Activated B cell treated with CpG ODN at 0.5 μM for 24 hours (primary cell): Measurements from ENCODE around the gene WNT9A. TPM values are rescaled to one million over a fixed set of nuclear protein-coding genes. Genes with fewer than 3 reads are reported as not detected.

ENCODE experiments used
- ATAC-seq: fragments of 200-7000 bp; cut with Tn5 transposase; one replicate; pipeline ENCODE4 v1.10.0; 2021; ENCODE audit warnings: low read depth, mild to moderate bottlenecking, moderate library complexity
- CTCF ChIA-PET: fragments of 350-600 bp; sonication (Branson Sonifier 250); formaldehyde crosslinking; loops from one replicate; lab custom pipeline; 2021; ENCODE audit warnings: antibody characterized with exemption; lab: Charles Lee
- POLR2A ChIA-PET: fragments of 350-600 bp; sonication (Branson Sonifier 250); formaldehyde crosslinking; loops from one replicate; lab custom pipeline; 2021; ENCODE audit warnings: antibody characterized with exemption; lab: Charles Lee
- DNase-seq: peaks from one replicate; pipeline ENCODE4 v3.0.0; 2022
- H3K27ac Mint-ChIP-seq: one replicate; pipeline ENCODE4 v1.8.0; 2020; ENCODE audit warnings: mixed read lengths
- H3K27me3 Mint-ChIP-seq: one replicate; pipeline ENCODE4 v1.8.0; 2021; ENCODE audit warnings: mixed read lengths
- H3K36me3 Mint-ChIP-seq: one replicate; pipeline ENCODE4 v1.8.0; 2021; ENCODE audit warnings: low read depth, mixed read lengths
- H3K4me1 Mint-ChIP-seq: one replicate; pipeline ENCODE4 v1.8.0; 2021; ENCODE audit warnings: mixed read lengths
- H3K4me3 Mint-ChIP-seq: one replicate; pipeline ENCODE4 v1.8.0; 2020; ENCODE audit warnings: mild to moderate bottlenecking, mixed read lengths
- H3K9me3 Mint-ChIP-seq: one replicate; pipeline ENCODE4 v1.8.0; 2020; ENCODE audit warnings: mixed read lengths
- intact Hi-C: fragments of 100-400 bp; cut with micrococcal nuclease; formaldehyde crosslinking; loops from one replicate; pipeline ENCODE4 v1.15.1; 2024
- total RNA-seq: library from RNA; stranded (reverse); gene quantifications from 2 replicates; pipeline ENCODE4 v1.2.3, GENCODE V29; 2022
- TF ChIP-seq, protein P1 (sequence below): fragments of 200-600 bp; IDR thresholded peaks from one replicate; pipeline ENCODE4 v1.8.0; 2022; ENCODE audit warnings: antibody characterized with exemption, mild to moderate bottlenecking

WNT9A gene
- total RNA-seq, 1 donor from 2014 or later: not detected

DNA sequence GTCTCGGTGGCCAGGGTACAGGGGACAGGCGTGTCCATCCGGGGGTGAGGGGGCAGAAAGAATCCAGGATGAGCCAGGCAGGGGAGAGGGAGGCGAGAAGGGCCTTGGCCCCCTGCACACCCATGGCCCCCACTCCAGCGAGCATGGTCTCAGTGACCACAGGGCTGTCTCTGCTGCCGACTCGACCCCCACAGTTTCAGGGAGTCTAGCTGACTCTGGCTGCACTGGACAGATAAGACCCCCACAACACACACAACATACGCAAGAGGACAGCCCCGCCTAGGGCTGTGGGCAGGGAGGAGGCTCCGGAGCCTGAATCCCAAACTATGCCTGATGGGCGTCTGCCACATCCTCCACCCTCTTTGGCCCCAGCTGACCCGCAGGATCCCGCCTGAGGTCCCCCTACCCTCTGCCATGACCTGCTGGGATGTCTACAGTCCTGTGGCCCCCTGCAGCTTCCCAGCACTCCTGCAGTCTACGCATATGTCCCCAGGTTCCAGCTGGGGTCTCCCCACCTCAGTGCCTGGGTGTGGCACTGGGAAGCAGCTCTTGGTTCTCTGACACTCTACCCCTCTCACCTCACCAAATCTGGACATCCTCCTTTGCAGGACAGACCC lies 22.0 kb downstream of the WNT9A start:
- intact Hi-C loops: no loop called here
- Mint-ChIP-seq H3K36me3 (no peaks in the 10 kb centered on the region), H3K4me3 (no peak overlapping the region), H3K9me3 (no peaks in the 10 kb centered on the region), H3K27ac (no peak overlapping the region), H3K27me3 (no peaks in the 10 kb centered on the region), H3K4me1 (no peaks in the 10 kb centered on the region)
- DNase-seq (no peak), ATAC-seq (no peak)
- CTCF ChIA-PET: no interaction called here
- POLR2A ChIA-PET: no interaction called here
- TF ChIP-seq, protein P1, sequence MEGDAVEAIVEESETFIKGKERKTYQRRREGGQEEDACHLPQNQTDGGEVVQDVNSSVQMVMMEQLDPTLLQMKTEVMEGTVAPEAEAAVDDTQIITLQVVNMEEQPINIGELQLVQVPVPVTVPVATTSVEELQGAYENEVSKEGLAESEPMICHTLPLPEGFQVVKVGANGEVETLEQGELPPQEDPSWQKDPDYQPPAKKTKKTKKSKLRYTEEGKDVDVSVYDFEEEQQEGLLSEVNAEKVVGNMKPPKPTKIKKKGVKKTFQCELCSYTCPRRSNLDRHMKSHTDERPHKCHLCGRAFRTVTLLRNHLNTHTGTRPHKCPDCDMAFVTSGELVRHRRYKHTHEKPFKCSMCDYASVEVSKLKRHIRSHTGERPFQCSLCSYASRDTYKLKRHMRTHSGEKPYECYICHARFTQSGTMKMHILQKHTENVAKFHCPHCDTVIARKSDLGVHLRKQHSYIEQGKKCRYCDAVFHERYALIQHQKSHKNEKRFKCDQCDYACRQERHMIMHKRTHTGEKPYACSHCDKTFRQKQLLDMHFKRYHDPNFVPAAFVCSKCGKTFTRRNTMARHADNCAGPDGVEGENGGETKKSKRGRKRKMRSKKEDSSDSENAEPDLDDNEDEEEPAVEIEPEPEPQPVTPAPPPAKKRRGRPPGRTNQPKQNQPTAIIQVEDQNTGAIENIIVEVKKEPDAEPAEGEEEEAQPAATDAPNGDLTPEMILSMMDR: no peak

DNA sequence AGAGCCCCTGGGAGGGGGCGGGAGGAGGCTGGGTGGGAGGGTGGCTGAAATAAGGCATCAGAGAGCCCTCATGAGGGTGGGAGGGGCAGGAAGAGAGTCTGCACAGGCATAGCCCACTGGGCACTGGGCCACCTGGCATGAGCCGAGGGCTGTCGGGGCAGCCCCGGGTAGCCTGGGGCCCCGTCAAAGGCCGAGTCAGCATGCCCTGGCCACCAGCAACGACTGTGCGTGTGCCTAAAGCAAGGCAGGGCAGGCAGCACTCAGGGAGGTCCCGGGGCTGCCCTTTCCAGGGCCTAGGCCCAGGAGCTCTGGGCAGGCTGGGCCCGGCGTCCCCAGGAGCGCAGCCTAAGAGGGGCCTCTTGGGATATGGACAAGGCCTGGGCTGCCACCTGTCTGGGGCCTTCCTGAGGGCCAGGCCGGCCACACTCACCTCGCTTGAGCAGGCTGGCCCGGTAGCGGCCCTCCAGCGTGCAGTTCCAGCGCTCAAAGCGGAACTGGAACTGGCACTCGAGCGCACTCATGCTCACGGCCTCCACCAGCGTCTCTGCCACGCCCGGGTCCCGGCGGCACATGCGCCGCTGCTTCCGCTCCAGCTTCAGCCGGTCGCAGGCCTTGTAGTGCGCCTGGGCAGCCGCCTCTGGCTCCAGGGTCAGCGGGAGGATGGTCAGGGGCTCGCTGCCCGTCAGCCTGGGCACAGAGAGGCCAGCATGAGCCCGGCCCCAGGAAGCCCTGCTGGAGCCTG lies 22.7 kb downstream of the WNT9A start:
- H3K27me3 Mint-ChIP-seq: no peaks in the 10 kb centered on the region
- no peak overlapping the region for H3K27ac Mint-ChIP-seq
- TF ChIP-seq, protein P1: no peak
- intact Hi-C loops: no loop called here
- no peaks in the 10 kb centered on the region for H3K36me3 Mint-ChIP-seq
- H3K9me3 Mint-ChIP-seq: no peaks in the 10 kb centered on the region
- ChIA-PET POLR2A (no interaction called here), CTCF (no interaction called here)
- H3K4me3 Mint-ChIP-seq: no peak overlapping the region
- ATAC-seq (peak; percentile 18), DNase-seq (no peak)
- no peaks in the 10 kb centered on the region for H3K4me1 Mint-ChIP-seq

DNA sequence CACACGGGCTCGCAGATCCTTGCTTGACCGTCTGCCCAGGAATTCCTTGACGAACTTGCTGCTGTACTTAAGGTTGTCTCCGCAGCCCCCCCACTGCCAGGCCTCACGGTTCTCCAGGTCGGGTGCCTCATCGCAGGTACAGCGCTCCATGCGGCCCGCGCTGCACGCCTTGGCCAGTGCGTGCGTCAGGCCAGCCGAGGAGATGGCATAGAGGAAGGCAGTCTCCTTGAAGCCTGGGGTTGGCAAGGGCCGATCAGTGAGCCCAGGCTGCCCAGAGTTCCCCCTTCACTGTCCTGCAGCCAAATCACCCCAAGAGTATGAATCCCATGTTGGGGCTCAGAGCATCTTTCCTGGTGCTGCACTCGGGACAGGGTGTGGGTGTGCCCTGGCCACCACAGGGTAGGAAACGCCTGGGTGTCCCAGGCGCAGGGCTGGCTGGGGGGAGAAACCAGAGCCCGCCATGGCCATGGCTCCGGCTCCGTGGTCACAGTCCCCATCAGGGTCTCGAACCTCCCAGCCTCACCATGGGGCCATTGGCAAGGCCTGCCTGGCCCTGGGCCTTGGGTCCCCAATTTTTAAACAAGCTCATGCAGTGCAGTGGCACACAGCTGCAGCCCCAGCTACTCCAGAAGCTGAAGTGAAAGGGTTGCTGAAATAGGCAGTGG lies 23.4 kb downstream of the WNT9A start:
- DNase-seq: no peak
- Mint-ChIP-seq H3K27ac (no peak overlapping the region), H3K9me3 (no peaks in the 10 kb centered on the region), H3K27me3 (no peaks in the 10 kb centered on the region), H3K4me3 (no peak overlapping the region), H3K4me1 (no peaks in the 10 kb centered on the region), H3K36me3 (no peaks in the 10 kb centered on the region)
- POLR2A ChIA-PET: no interaction called here
- ATAC-seq: no peak
- TF ChIP-seq, protein P1: no peak
- intact Hi-C loops: no loop called here
- CTCF ChIA-PET: no interaction called here

DNA sequence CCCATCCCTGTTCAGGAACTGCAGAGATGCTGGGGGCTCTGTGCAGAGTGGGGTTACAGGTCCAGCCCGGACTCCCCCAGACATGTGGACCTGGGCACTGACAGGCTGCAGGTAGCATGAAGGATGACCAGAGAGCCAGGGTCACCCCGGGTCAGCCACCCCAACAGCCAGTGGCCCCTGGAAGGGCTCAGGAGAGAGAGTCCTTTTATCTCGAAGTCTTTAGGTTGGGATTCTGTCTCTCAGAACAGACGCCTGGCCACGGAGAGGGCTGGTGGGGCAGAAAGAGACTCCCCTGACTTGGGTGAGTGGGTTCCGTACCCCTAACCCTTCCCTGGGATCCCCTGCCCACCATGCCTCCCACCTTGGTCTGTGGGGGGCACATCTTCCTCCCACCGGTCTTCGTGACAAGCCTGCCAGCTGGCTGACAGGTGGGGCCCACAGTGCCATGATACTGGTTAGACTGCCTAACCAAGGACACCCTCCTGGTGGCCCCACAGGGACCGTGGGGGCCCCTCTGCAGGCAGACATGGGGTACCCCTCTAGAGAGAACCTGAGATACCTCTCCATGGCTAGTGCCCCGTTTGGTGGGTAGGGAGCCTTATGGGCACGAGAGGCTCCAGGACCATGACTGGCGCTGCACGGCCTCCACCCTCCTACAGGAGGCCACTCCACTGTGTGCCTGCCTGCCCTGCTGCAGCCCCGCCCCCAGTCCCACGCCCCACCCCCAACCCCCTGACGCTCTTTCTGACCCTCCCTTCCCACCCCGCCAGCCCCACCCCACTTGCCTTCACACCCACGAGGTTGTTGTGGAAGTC lies 24.2 kb downstream of the WNT9A start:
- no peak overlapping the region for H3K4me3 Mint-ChIP-seq
- CTCF ChIA-PET: no interaction called here
- ATAC-seq: no peak
- H3K36me3 Mint-ChIP-seq: no peaks in the 10 kb centered on the region
- POLR2A ChIA-PET: no interaction called here
- H3K9me3 Mint-ChIP-seq: no peaks in the 10 kb centered on the region
- TF ChIP-seq, protein P1: no peak
- H3K27ac Mint-ChIP-seq: no peak overlapping the region
- intact Hi-C loops: no loop called here
- H3K4me1 Mint-ChIP-seq: no peaks in the 10 kb centered on the region
- DNase-seq: no peak
- no peaks in the 10 kb centered on the region for H3K27me3 Mint-ChIP-seq
